ENCODE results near the gene MINDY4.

DNA sequence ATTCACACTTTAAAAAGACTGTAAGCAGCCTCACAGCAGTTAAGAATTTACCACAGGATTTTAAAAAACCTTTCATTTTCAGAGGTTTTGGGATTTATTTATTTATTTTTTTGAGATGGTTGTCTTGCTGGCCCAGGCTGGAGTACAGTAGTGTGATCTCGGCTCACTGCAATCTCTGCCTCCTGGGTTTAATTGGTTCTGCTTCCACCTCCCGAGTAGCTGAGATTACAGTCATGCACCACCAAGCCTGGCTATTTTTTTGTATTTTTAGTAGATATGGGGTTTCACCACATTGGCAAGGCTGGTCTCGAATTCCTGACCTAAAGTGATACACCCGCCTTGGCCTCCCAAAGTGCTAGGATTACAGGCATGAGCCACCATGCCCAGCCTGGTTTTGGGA is 19.1 kb downstream of the MINDY4 start:
- TF ChIP-seq SP7 (tag by site-specific recombination; IDR thresholded peaks at IDR 0.05), result no peak
- TF ChIP-seq CTCF (tag by site-specific recombination; IDR thresholded peaks at IDR 0.05), result no peak
- no peak for TF ChIP-seq ZNF239 (tag by site-specific recombination; IDR thresholded peaks at IDR 0.05)
- no peak for TF ChIP-seq ZEB2 (tag by site-specific recombination; IDR thresholded peaks at IDR 0.05)
- TF ChIP-seq, protein P1, sequence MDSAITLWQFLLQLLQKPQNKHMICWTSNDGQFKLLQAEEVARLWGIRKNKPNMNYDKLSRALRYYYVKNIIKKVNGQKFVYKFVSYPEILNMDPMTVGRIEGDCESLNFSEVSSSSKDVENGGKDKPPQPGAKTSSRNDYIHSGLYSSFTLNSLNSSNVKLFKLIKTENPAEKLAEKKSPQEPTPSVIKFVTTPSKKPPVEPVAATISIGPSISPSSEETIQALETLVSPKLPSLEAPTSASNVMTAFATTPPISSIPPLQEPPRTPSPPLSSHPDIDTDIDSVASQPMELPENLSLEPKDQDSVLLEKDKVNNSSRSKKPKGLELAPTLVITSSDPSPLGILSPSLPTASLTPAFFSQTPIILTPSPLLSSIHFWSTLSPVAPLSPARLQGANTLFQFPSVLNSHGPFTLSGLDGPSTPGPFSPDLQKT (IDR thresholded peaks at IDR 0.05; ENCODE audit: borderline replicate concordance, low read depth, low read length), result no peak
- no peak for TF ChIP-seq TCF7L2 (IDR thresholded peaks at IDR 0.05; ENCODE audit: borderline replicate concordance, low read depth, low read length)
- TF ChIP-seq HOXA7 (CRISPR knock-in tag; IDR thresholded peaks at IDR 0.05; ENCODE audit: borderline replicate concordance), result no peak
- TF ChIP-seq, protein P2, sequence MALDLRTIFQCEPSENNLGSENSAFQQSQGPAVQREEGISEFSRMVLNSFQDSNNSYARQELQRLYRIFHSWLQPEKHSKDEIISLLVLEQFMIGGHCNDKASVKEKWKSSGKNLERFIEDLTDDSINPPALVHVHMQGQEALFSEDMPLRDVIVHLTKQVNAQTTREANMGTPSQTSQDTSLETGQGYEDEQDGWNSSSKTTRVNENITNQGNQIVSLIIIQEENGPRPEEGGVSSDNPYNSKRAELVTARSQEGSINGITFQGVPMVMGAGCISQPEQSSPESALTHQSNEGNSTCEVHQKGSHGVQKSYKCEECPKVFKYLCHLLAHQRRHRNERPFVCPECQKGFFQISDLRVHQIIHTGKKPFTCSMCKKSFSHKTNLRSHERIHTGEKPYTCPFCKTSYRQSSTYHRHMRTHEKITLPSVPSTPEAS (tag by site-specific recombination; IDR thresholded peaks at IDR 0.05), result no peak
